Naive B cell (primary cell): ENCODE measurements around the gene ZFP14. TPM values are rescaled to one million over a fixed set of nuclear protein-coding genes. Genes with fewer than 3 reads are reported as not detected.
"Not testable (repeated sequence)": the region's sequence is repeated elsewhere in the genome, so short reads cannot be mapped to it uniquely, and the experiment has no call there.

Experiments
- ATAC-seq, 2 donors: fragments of 150-1000 bp; cut with Tn5 transposase; 2 replicates each; pipeline ENCODE4 v1.10.0; 2021; ENCODE audit warnings: low read depth in 2 of 2, mild to moderate bottlenecking in 2 of 2, moderate library complexity in 2 of 2
- DNase-seq: peaks from one replicate; pipeline ENCODE4 v3.0.0; 2022
- H3K27ac Mint-ChIP-seq, 6 donors: one replicate each; pipeline ENCODE4 v1.8.0; 2020 to 2022; ENCODE audit warnings: mild to moderate bottlenecking in 6 of 6, mixed read lengths in 6 of 6, moderate library complexity in 5 of 6, inconsistent platforms in 2 of 6
- H3K27me3 Mint-ChIP-seq, 3 donors: one replicate each; pipeline ENCODE4 v1.8.0; 2021 to 2022; ENCODE audit warnings: mixed read lengths in 3 of 3, mild to moderate bottlenecking in 1 of 3
- H3K36me3 Mint-ChIP-seq, 2 donors: one replicate each; pipeline ENCODE4 v1.8.0; 2020 to 2022; ENCODE audit warnings: mixed read lengths in 2 of 2, inconsistent platforms in 1 of 2, mild to moderate bottlenecking in 1 of 2
- H3K4me1 Mint-ChIP-seq, 3 donors: one replicate each; pipeline ENCODE4 v1.8.0; 2020 to 2022; ENCODE audit warnings: mixed read lengths in 3 of 3, inconsistent platforms in 1 of 3, mild to moderate bottlenecking in 1 of 3, moderate library complexity in 1 of 3
- H3K4me3 Mint-ChIP-seq, 8 donors: one replicate each; pipeline ENCODE4 v1.8.0; 2020 to 2022; ENCODE audit warnings: mild to moderate bottlenecking in 8 of 8, mixed read lengths in 8 of 8, moderate library complexity in 8 of 8, inconsistent platforms in 2 of 8
- H3K9me3 Mint-ChIP-seq, 7 donors: one replicate each; pipeline ENCODE4 v1.8.0; 2020 to 2022; ENCODE audit warnings: mixed read lengths in 7 of 7, mild to moderate bottlenecking in 5 of 7, inconsistent platforms in 2 of 7, moderate library complexity in 1 of 7
- polyA plus RNA-seq, 6 donors: library from polyadenylated mRNA; unstranded; fragments of 300-500 nt; fragmentation: Illumina TruSeq; gene quantifications; one replicate each; pipeline ENCODE4 v1.2.3, GENCODE V29; 2021; ENCODE audit warnings: low read depth in 6 of 6

ZFP14 gene
- polyA plus RNA-seq, 6 donors from 2014 or later = 2.9 to 11.6 (median 5.2) TPM

DNA sequence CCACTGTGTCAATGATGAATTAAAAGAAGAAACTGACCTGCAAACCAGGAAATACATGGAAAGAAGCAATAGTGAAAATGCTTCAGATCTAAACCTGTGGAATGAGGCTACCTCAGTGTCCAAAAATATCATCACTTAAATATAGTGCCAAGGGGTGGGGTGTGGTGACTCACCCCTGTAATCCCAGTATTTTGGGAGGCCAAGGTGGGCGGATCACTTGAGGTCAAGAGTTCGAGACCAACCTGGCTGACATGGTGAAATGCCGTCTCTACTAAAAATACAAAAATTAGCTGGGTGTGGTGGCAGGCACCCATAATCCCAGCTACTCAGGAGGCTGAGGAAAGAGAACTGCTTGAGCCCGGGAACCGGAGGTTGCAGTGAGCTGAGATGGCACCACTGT, 64.9 kb downstream of the ZFP14 start:
- not testable (repeated sequence) for H3K36me3 Mint-ChIP-seq, H3K4me1 Mint-ChIP-seq, H3K27ac Mint-ChIP-seq, H3K27me3 Mint-ChIP-seq, ATAC-seq, H3K9me3 Mint-ChIP-seq, DNase-seq, H3K4me3 Mint-ChIP-seq

DNA sequence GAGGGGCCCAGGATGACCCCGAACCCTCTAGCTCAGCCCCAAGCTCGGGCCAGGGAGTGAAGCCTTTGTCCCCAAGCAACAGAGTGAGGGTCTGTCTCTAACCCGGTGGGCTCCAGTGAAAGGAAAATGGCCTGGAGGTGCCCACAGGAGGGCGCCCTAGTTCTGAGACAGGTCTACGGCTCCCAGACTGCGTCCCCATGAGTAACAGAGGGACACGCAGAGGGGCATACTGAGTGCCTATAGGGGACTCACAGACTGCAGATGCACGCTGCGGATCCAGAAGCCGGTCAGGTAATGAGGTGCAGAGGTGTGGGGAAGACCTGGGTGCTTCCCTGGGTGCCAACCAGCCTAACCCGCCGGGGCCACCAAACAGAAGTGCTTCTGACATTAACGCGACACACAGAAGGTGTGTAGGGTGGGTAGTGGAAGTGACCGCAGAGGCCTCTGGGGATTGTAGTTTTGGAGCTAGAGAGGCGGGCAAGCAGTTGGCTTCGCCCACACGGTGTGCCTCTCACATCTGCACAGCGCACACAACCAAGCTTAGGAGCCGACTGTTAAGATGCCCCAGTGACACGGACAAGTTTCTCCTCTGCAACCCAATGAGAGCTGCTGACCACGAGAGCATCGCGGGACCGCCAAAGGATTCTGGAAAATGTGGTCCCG, 67.8 kb downstream of the ZFP14 start:
- not testable (repeated sequence) for H3K4me3 Mint-ChIP-seq, H3K4me1 Mint-ChIP-seq

DNA sequence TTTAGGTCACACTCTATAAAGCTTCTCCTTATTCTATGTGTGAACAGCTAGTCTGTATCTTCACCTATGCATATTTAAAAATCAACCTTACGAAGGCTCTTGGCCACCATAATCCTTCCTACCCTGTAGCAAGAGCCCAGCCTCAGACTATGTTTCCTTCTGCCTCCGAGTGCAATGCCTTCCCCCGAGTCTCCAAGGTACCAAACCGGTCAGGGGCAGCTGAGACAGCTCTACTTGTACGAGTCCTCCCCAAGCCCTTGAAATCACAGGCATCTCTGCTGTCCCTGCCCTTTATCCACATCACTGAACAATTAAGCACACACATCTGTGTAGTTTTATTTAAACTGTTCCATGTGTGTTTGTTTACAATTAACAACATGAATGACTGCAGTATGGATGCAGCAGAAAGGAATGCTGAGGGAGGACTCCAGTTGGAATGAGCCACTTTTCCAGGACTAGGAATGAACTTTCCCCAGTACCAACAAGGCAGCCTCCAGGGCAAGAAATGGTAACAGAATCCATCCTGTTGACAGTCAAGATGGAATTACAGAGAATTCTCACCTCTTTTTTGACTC, 68.5 kb downstream of the ZFP14 start:
- H3K27me3 Mint-ChIP-seq, ATAC-seq, H3K4me3 Mint-ChIP-seq, H3K9me3 Mint-ChIP-seq, H3K27ac Mint-ChIP-seq, H3K4me1 Mint-ChIP-seq, H3K36me3 Mint-ChIP-seq, DNase-seq: not testable (repeated sequence)

More for the DNA sequence above, 67.8 kb downstream of the ZFP14 start:
- DNase-seq, H3K9me3 Mint-ChIP-seq, H3K27me3 Mint-ChIP-seq, ATAC-seq, H3K27ac Mint-ChIP-seq, H3K36me3 Mint-ChIP-seq: not testable (repeated sequence)

DNA sequence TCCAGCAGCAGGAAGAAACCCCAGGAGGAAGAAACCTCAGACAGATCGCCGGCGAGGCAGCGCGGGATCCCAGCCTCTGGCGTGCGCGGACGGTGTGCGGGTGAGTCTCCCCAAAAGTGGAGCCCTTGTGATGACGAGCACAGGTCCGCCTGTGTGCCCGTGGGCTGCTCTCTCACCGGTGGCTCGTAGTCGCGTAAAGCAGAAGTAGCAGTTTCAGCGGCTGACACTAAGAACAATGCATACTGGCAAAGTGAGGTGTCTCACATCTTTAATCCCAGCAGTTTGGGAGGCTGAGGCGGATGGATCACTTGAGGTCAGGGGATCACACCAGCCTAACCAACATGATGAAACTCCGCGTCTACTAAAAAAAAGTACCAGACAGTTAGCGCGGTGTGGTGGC, 69.2 kb downstream of the ZFP14 start:
- DNase-seq, H3K36me3 Mint-ChIP-seq, H3K9me3 Mint-ChIP-seq, H3K27me3 Mint-ChIP-seq, ATAC-seq, H3K4me1 Mint-ChIP-seq: not testable (repeated sequence)
- Mint-ChIP-seq H3K27ac (peak overlapping the region in 2 of 6 donors; percentile 3 to 42), H3K4me3 (peak overlapping the region in 7 of 8 donors; percentile 37 to 91 (median 72))

DNA sequence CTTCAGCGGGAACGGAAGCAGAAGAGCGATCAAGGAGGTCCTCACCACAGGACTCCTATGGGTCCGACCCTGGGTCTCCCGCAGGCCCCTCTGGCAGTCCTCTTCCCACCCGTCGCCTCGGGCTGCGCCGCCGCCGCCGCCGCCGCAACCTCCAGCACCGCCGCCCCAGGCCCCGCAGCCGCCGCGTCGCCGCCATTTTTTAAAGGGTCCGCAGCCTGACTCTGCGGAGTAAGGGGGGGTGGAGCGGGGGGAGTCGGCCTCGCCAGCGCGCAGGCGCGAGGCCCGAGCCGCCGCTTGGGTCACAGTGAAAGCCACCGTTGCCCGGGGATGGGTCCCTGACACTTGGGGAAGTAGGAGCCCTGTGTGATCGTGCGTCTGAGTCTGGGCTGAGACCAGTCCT, 69.7 kb downstream of the ZFP14 start:
- not testable (repeated sequence) for H3K36me3 Mint-ChIP-seq, ATAC-seq, H3K4me1 Mint-ChIP-seq, H3K27me3 Mint-ChIP-seq, DNase-seq, H3K9me3 Mint-ChIP-seq
- Mint-ChIP-seq H3K4me3 (peak overlapping the region in 7 of 8 donors; percentile 35 to 91 (median 71)), H3K27ac (peak overlapping the region in 1 of 6 donors; percentile 3)

DNA sequence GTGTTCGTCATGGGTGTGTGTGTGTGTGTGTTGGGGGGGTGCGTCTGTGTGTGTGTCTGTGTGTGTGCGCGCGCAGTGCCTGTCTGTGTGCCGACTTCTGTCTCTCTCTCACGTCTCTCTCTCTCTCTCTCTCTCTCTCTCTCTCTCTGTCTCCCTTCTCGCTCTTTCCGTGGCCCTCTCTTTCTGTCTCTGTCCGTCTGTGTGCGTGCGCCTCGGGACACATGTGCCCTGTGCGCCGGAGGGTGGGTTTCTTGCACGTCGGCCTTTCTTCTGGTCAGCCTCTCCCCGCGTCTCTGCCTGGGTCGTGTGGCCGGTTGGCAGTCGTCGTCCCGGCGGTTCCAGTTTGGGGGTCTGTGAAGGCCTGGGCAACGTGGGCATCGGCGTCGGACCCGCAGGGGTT, 86.7 kb downstream of the ZFP14 start:
- not testable (repeated sequence) for H3K4me1 Mint-ChIP-seq, DNase-seq, H3K36me3 Mint-ChIP-seq, ATAC-seq, H3K27me3 Mint-ChIP-seq, H3K4me3 Mint-ChIP-seq, H3K9me3 Mint-ChIP-seq
- peak overlapping the region in 1 of 6 donors; percentile 16 for H3K27ac Mint-ChIP-seq

Other genes with a start within 250 kb of the ZFP14 start
- 100 to 1,000 TPM in 5 of 6 donors, 10 to 100 TPM in 1; 93.5 to 156 (median 111) TPM for gene CAPNS1, start 239.1 kb downstream of the ZFP14 start, polyA plus RNA-seq
- gene COX7A1, start 226.8 kb downstream of the ZFP14 start, polyA plus RNA-seq = not detected
- gene ZNF565, start 164.5 kb downstream of the ZFP14 start, polyA plus RNA-seq = 1 to 10 TPM in 5 of 6 donors, not detected in 1; 1.5 to 5.2 (median 2.1) TPM
- gene ZNF146, start 164.1 kb downstream of the ZFP14 start, polyA plus RNA-seq = 10 to 100 TPM; 28.0 to 85.3 (median 67.6) TPM
- gene ZFP82, start 39.4 kb upstream of the ZFP14 start, polyA plus RNA-seq = 10 to 100 TPM; 15.8 to 23.7 (median 17.5) TPM
- 10 to 100 TPM; 11.4 to 27.9 (median 17.6) TPM for gene ZNF566, start 110.4 kb upstream of the ZFP14 start, polyA plus RNA-seq
- 10 to 100 TPM in 3 of 6 donors, 1 to 10 TPM in 3; 2.2 to 16.2 (median 10.1) TPM for gene ZNF260, start 149.1 kb upstream of the ZFP14 start, polyA plus RNA-seq
- gene ZNF529, start 194.1 kb upstream of the ZFP14 start, polyA plus RNA-seq = 10 to 100 TPM in 3 of 6 donors, 1 to 10 TPM in 3; 5.9 to 10.8 (median 9.5) TPM
- gene ZNF382, start 226.1 kb upstream of the ZFP14 start, polyA plus RNA-seq = 10 to 100 TPM in 3 of 6 donors, 1 to 10 TPM in 2, under 1 TPM in 1; 0.28 to 15.5 (median 8.0) TPM